ENCODE measurements around the gene AGXT.
A peak's percentile ranks its signal among the peaks of the same experiment; 100 is the strongest.

AGXT gene

DNA sequence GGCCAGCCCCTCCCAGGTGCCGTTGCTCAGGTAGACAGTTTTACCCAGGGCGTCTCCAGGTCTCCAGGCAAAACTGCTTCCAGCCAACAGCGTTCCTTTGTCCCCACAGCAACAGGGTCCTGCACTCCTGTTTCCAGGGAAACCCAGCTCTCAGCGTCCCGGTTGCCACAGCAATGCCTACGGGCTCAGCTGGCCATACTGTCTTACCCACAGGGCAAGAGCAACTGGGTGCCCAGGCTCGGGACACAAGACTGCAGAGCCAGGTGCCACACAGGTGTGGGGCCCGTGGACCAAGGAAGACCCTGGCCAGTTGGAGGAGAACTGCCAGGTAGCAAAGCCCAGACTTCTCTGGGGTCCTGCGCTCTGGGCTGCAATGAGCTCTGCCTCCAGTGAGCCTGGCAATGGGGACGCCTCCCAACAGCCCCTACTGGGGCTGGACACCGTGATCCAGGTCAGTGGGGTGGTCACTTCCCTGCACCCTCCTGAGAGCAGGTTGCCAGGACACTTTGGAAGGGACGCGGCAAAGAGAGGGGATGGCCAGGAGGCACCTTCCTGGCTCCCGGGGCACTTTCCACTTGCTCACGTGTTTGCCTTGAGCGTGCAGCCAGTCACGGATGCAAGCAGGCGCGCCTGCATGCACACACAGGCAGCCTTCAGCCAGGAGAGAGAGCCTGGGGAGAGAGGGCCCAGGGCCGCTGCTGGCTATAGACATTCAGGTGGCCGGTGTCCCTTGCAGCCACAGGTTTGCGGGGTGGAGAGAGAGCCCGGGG lies 37.7 kb downstream of the AGXT start, which contains the start of gene CROCC2:
TSS of gene CROCC2 (plus strand) at position 196 of the 770 bp plus-strand sequence. CDS start at position 374, 178 bp downstream.
- DNase-seq, result no peak
- in situ Hi-C loops (cut with HindIII; ENCODE audit: low pct_ligation_motif_present, low pct_unique_long_range_greater_than_20kb, low sequenced_read_pairs), result no loop called here

DNA sequence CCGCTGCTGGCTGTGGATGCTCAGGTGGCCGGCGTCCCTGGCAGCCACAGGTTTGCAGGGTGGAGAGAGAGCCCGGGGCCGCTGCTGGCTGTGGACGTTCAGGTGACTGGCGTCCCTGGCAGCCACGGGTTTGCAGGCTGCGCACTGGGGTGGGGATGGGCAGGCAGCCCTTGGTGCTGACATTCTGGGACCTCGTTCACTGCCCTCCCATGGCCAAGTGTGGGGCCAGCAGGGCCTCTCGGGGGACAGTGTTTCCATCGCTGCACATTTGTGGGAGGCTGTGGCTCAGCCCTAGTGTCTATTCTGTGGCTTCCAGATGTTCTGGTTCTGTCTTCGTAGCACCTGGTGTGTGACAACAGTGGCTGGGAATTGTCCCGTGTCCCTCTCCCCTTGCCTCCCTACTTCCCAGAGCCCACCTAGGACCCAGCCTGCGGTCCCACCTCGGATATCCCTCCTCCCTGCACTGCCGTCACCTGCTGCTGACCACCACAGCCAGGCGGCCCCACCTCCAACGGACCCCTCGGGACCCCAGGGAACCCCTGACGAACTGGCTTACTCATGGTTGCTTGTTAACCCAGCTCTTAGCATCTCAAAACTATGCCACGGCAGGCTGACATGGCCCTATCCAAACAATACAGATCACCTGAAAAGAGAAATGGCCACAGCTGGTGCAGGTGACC lies 38.4 kb downstream of the AGXT start:
- in situ Hi-C loops (cut with HindIII; ENCODE audit: low pct_ligation_motif_present, low pct_unique_long_range_greater_than_20kb, low sequenced_read_pairs), result no loop called here
- DNase-seq, result no peak

DNA sequence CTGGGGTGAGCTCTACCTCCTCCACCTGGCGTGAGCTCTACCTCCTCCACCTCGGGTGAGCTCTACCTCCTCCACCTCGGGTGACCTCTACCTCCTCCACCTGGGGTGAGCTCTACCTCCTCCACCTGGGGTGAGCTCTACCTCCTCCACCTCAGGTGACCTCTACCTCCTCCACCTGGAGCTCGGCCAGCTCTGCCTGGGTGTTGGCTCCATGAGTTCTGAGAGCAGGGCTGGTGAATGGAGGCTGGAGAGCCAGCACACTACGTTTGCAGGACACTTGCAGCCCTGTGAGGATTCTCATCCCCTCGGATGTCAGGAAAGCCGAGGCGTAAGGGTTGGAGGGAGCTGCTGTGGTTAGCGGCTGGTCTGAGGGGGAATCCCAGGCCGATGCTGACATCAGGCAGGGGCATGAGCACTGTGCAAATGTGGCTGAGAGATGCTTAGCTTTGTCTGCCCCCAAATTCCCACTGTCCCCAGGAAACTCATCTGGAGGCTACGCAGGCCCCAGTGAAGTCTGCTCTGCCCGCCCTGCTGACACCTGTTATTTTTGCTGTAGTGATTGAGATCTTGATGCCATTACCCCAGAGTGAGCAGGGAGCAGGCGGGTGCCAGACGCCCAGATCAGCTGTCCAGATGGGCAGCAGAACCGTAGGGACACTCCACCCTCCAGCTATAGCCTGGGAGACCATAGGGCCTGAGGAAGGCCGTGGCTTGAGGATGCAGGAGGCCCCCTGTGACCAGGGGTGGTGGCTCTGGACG lies 40.8 kb downstream of the AGXT start:
- in situ Hi-C loops (cut with HindIII; ENCODE audit: low pct_ligation_motif_present, low pct_unique_long_range_greater_than_20kb, low sequenced_read_pairs), result no loop called here
- no peak for DNase-seq

DNA sequence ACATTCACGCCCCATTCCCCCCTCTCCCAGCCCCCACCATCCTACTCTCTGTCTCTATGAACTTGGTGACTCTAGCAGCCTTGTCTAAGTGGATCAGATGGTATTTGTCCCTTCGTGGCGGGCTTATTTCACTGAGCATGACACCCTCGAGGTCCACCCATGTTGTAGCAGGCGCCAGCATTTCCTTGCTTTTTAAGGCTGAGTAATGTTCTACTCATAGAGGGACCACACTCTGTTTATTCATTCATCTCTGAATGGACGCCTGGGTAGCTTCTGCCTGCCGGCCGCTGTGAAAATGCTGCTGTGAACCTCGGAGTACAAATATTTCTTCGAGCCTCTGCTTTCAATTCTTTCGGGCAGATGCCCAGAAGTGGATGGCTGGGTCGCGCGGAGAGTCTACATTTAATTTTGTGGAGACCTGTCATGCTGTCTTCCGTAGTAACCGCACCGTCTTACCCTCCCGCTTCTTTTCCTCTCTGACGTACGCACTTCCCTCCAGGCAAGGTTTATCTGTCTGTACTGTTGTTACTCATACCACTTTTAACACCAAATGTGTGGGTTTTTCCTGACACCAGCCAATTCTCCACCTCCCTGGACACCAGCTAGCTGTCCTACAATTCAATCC lies 43.1 kb downstream of the AGXT start:
- DNase-seq, result no peak
- in situ Hi-C loops (cut with HindIII; ENCODE audit: low pct_ligation_motif_present, low pct_unique_long_range_greater_than_20kb, low sequenced_read_pairs), result no loop called here

DNA sequence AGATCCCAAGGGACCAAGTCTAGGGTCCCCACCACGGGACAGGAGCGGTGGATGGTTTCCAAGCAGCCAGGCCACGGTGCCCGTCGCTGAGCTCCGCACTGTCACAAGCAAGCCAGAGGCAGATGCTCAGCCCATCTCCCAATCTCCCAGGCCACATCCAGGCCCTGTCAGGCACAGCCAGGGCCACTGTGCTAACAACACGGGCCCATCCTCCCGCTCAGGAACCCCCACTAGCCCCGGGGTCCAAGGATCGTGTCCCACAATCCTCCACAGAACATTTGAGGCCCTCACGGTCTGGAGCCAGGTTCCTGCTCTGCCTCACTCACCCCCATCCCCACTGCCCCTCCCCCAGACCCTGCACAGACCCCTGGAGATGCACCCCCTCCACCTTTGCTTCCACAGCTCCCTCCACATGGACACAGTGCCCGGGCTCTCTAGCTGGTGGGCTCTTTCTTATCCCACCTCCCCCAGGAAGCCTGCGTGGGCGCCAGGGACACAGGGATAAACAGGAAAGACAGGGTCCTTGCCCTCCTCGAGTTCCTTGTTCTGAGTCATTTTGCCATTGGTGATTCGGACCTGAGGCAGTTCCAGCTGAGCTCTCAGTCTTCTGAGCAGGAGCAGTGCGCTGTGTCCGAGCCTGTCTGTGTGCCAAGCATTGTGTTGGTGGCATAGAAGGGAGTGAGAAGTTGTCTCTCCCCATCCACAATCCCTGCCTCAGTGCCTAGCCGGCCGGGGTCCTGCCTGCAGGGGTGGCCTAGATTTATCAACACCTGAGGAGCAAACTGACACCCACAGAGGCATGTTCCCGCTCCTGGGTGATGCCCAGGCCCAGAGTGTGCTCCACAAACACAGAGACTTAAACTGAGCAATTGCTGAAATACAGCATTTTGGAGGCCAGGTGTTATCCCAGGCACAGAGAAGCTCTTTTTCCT lies 44.5 kb downstream of the AGXT start:
- in situ Hi-C loops (cut with HindIII; ENCODE audit: low pct_ligation_motif_present, low pct_unique_long_range_greater_than_20kb, low sequenced_read_pairs), result no loop called here
- no peak for DNase-seq

DNA sequence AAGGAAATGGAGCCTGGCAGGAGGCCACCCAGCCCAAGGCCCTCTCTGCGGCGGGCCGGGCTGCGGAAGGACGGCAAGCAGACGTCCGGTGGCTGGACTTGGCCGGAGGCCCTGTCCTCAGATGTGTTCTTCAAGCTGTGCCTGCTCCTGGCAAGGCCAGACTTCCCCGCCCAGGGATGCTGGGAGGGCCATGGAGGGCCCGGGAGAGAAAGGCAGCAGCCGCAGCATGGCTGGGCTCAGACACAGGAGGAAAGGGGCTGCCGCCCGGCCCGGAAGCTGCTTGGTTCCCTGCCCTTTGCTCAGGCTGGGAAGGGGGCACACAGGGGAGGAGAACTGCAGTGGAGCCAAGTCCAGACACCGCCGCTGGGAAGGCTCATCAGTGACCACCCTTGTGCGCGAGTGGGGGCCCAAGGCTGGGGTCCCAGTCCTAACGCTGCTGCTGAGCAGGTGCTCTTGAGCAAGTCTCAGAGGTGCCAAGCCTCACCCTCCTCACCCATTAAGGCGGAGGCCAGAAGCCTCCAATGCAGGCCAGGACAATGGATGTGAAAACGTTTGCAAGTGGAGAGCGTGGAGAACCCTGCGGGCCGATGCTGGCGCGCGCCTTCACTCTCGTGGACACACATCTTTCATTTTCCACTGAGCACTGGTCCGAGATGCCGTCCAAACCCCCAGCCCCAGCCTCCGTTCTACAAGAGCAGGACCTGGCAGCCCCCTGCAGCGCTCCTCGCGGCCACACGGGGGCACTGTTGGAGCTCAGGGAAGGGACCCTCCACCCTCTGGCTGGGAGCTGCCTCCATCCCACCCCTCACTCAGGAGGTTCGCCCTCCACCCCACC lies 45.4 kb downstream of the AGXT start:
- in situ Hi-C loops (cut with HindIII; ENCODE audit: low pct_ligation_motif_present, low pct_unique_long_range_greater_than_20kb, low sequenced_read_pairs), result no loop called here
- peak; percentile 55 for DNase-seq

DNA sequence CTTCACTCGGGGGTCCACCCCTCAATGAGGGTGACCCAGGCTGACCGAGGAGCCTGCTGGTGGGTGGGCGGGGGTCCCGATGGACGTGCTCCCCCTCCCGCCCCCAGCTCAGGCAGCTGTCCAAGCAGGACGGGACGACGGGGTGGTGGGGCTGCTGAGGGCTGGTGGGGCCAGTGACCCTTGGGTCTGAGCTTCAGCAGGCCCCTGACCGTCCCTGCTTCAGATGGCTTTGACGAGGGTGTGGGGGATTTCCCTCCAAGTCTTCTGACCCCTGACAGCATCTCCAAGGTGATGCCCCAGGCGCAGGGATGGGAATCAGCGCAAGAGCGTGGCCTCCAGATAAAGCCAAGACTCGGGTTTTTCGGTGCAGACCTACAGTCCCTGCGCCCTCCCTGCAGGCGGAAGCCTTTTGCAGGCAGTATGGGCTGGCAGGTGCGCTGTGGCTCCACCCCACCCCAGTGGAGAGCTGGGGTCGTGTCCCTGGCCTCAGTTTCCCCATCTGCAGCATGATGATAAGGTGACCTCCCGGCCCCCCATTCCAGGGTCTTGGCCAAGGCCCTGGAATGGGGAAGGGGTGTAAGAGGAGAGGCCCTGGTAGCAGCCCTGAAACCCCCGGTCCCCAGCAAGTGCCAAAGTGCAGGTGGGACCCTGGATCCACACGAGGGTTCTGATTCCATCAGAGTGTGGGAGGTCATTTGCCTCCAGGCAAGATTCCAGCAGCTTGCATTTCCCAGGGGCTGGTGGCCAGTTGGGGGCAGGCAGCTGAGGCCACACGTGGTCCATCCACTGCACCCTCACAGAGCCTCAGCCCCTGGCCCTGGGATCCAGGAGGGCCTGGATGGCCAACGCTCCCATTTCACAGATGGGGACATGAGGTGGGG lies 46.3 kb downstream of the AGXT start:
- in situ Hi-C loops (cut with HindIII; ENCODE audit: low pct_ligation_motif_present, low pct_unique_long_range_greater_than_20kb, low sequenced_read_pairs), result no loop called here
- no peak for DNase-seq

DNA sequence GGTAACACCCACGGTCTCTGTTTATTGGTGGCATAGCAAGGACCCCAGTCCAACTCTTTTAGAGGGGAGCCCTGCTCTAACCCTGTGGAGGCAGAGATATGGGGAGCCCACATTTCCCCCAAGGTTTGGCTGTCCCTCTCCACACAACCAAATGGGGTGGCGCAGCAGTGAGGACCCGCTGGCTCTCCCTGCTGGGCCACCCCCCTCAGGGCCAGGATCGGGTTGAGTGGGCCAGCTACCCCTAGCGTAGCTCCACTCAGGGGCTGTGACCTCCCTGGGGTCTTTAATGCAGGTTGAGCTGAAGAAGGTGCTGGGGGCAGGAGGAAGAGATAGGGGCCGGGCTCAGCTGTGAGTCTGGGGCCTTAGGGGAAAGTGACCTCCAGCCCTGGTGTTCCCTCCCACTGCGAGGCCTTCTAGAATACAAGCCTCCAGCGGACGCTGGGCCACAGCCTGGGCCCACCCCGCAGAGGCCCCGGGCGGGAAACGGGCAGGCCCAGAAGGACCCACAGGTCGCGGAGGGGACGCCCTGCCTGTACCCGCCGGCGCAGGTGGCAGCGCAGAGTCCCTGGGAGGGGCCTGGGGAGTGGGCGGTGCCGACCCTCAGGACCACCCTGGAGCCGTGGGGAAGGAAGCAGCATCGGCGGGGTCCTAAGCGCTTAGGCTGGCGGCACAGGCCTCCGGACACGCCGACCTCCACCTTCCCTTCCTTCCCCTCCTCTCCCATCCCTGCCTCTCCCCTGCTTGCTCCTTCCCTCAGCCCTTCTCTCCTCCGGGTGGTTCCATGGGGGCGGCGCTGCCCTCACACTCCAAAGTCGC lies 47.1 kb downstream of the AGXT start:
- DNase-seq, result no peak
- in situ Hi-C loops (cut with HindIII; ENCODE audit: low pct_ligation_motif_present, low pct_unique_long_range_greater_than_20kb, low sequenced_read_pairs), result no loop called here

DNA sequence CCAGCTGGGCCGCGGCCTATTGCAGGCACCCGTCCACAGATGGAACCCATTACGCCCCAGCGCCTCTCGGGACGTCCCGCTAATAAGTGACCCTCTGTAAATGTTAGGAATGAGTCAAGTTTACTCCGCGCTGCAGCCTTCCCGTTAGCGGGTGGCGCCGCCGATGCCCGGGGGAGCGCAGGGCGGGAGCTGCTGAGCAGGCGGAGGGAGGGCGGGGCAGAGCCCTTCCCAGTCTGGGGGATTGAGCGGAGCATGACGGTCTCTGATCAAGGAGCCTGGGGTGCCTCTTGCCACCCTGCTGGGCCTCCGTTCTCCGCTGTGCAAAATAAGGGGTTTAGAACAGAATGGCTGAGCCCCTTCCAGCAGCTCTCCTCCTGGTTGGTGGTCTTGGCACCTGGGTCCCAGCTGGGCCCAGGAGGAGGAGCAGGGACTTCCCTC lies 48.0 kb downstream of the AGXT start:
- peak; percentile 87 for DNase-seq
- in situ Hi-C loops (cut with HindIII; ENCODE audit: low pct_ligation_motif_present, low pct_unique_long_range_greater_than_20kb, low sequenced_read_pairs), result no loop called here

DNA sequence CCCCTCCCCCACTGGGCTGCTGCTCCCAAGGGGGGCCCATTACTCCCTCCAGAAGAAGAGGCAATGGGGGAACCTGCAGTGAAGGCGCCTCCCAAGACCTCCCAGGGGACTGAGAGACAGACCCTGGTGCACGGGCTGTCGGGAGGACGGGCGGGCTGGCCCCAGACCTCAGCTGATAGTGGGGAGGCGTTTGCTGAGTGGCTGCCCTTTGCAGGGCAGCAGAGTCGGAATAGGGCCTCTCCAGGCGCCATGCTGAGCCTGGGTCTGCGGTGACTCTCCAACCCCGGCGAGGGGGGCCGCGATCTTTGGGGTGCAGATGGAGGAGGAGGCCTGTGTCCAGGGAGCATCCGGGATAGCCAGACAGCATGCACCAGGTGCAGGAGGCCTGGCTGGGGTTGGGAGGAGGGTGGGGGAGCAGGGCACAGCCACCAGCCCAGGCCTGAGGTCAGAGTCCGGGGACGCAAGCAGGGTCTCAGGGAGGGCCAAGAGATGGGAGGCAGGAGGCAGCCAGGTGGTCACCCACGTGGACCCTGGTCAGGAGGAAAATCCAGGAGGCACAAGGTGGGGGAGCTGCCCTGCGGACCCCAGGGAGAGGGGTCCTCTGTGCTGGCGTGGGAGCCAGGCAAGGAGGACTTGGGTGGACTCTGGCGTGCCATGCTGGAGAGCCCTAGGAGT lies 48.5 kb downstream of the AGXT start:
- DNase-seq, result no peak
- in situ Hi-C loops (cut with HindIII; ENCODE audit: low pct_ligation_motif_present, low pct_unique_long_range_greater_than_20kb, low sequenced_read_pairs), result no loop called here

DNA sequence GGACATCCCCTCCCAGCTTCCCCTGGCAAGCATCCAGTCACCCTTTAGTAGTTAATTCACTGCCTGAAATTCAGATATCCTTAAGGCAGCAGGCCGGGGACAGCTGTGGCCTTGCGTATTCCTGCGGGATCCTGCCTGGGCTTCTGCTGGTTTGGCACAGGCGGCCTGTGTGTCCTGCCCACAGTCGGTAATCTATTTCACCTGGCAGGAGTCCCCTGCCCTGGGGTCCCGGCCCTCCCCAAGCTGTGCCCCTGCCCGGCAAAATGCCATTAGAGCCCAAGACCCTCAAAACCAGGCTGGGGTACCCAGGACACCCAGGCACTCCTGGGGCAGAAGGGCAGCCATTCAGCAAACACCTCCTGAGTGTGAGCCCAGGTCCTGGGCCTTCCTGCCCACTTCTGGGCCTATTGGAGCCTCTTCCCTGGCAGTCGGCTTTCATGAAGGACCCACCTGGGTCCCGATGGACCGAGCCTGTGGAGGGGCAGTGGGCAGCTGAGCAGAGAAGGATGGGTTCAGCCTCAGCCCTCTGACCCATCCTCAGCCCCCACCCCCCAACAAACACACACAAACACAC lies 49.1 kb downstream of the AGXT start:
- in situ Hi-C loops (cut with HindIII; ENCODE audit: low pct_ligation_motif_present, low pct_unique_long_range_greater_than_20kb, low sequenced_read_pairs), result no loop called here
- no peak for DNase-seq

DNA sequence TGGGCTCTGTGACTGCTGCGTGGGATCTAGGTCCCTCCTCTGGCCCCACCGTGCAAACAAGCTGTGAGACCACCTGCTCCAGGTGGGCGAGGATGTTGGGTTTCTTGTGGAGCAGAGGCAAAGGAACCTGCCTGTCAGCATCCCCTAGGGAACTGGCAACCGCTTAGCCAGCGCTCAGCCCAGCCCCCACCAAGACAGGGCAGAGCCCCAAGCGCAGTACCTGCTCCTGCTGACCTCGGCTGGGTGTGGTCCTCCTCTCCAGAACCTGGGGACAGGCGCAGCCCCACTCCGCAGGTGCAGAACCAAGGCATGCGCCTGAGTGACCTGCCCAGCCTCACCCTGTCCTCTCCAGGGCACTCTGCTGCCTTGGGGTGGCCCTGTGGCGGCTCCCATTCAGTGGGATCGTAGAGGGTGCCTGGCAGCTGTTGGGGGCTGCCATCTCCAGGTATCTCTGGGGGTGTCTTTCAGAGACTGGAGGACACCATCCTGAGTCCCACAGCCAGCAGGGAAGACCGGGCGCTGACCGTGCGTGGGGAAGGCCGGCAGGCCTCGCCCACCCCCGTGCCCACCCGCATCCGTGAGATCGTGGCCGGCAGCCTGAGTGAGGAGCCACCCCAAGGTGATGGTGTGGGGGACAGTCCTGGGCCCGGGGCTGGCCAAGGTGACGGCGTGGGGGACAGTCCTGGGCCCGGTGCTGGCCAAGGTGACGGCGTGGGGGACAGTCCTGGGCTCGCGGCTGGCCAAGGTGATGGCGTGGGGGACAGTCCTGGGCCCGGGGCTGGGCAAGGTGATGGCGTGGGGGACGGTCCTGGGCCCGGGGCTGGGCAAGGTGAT lies 49.9 kb downstream of the AGXT start:
- in situ Hi-C loops (cut with HindIII; ENCODE audit: low pct_ligation_motif_present, low pct_unique_long_range_greater_than_20kb, low sequenced_read_pairs), result no loop called here
- DNase-seq, result no peak

DNA sequence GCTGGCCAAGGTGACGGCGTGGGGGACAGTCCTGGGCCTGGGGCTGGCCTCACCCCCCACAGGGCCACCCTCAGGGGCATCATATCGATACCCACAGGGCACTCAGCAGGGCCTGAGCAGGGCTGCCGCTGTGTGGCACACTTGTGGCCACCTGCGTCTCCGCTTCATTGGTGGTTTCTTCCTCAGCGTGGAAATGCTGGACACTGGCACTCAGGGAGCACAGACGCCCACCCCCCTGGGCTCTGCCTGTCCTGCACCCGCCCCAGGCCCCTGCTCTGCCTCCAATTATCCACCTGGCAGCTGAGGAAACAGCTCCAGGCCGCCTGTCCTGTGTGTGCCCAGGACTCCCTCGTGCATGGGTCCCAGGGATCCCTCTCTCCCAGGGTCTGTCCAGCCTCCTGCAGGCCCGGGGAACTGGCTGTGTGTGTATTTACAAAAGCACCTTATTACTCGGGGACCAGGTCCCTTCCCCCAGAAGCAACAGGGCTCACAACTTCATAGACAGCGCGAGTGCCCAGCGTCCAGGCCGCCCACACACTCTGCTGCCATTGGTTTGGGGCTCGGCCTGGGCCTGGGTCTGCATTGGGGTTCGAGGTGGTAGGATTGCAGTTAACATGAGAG lies 50.6 kb downstream of the AGXT start:
- in situ Hi-C loops (cut with HindIII; ENCODE audit: low pct_ligation_motif_present, low pct_unique_long_range_greater_than_20kb, low sequenced_read_pairs), result no loop called here
- DNase-seq, result no peak

Data from ACHN (cell line).